SU-DHL-6 (cell line): ENCODE measurements around the gene IFNL4.
"Not testable (repeated sequence)": the region's sequence is repeated elsewhere in the genome, so short reads cannot be mapped to it uniquely, and the experiment has no call there.

Experiments used
- H2AFZ ChIP-seq: fragments of 200-600 bp; sonication (generic); 2 replicates; pipeline ENCODE4 v1.6.1; 2014; ENCODE audit warnings: low read depth, mild to moderate bottlenecking, moderate library complexity, mixed read lengths, antibody characterized with exemption, low read length; ENCODE audit not compliant: severe bottlenecking
- H3F3A ChIP-seq: fragments of 200-600 bp; shearing (Covaris generic); 2 replicates; pipeline ENCODE4 v1.6.0; 2016; ENCODE audit warnings: antibody characterized with exemption, mild to moderate bottlenecking; ENCODE audit not compliant: insufficient read depth
- H3K27ac ChIP-seq: fragments of 200-600 bp; sonication (generic); 2 replicates; pipeline ENCODE4 v1.5.1; 2016; ENCODE audit warnings: low read depth, mild to moderate bottlenecking, low read length, moderate library complexity, mixed read lengths
- H3K27me3 ChIP-seq: fragments of 200-600 bp; sonication (generic), shearing (Covaris generic); 2 replicates; pipeline ENCODE4 v1.6.0; 2014; ENCODE audit warnings: mild to moderate bottlenecking, low read length
- H3K36me3 ChIP-seq: fragments of 200-600 bp; sonication (generic); 2 replicates; pipeline ENCODE4 v1.6.1; 2014; ENCODE audit warnings: mild to moderate bottlenecking, low read length, mixed read lengths
- H3K4me2 ChIP-seq: fragments of 300-600, 200-600 bp; shearing (Covaris generic), sonication (generic); 2 replicates; pipeline ENCODE4 v1.6.0; 2014; ENCODE audit warnings: low read length, low read depth, mild to moderate bottlenecking; ENCODE audit not compliant: poor library complexity, severe bottlenecking
- H3K4me3 ChIP-seq: fragments of 200-600 bp; sonication (generic); 2 replicates; pipeline ENCODE4 v1.5.1; 2014; ENCODE audit warnings: antibody characterized with exemption, low read length, mild to moderate bottlenecking, mixed read lengths; ENCODE audit not compliant: insufficient read depth, poor library complexity, severe bottlenecking
- H3K79me2 ChIP-seq: fragments of 200-600 bp; sonication (generic); 2 replicates; pipeline ENCODE4 v1.6.1; 2014; ENCODE audit warnings: mild to moderate bottlenecking, low read length, moderate library complexity; ENCODE audit not compliant: insufficient read depth
- H3K9ac ChIP-seq: fragments of 200-600 bp; sonication (generic); 2 replicates; pipeline ENCODE4 v1.7.0; 2014; ENCODE audit warnings: mild to moderate bottlenecking, low read length
- H3K9me2 ChIP-seq: fragments of 200-600 bp; sonication (generic); replicated peaks from 2 replicates; pipeline ENCODE4 v1.6.1; 2014; ENCODE audit warnings: low read length; ENCODE audit not compliant: insufficient read depth
- H3K9me3 ChIP-seq: fragments of 200-600 bp; sonication (generic); 2 replicates; pipeline ENCODE4 v1.6.1; 2014; ENCODE audit warnings: low read length, mixed read lengths; ENCODE audit not compliant: insufficient read depth
- H4K20me1 ChIP-seq: fragments of 200-600 bp; sonication (generic); 2 replicates; pipeline ENCODE4 v1.6.1; 2014; ENCODE audit warnings: low read depth, mild to moderate bottlenecking, antibody characterized with exemption, low read length, moderate library complexity, mixed read lengths
- EZH2phosphoT487 ChIP-seq: fragments of 200-600 bp; sonication (generic), shearing (Covaris generic); conservative IDR thresholded peaks from 2 replicates; pipeline ENCODE4 v1.6.1; 2018; ENCODE audit warnings: mild to moderate bottlenecking, antibody characterized with exemption, low read length, moderate library complexity, mixed read lengths
- TF ChIP-seq, protein P1 (sequence below): fragments of 200-600 bp; sonication (generic); IDR thresholded peaks from one replicate; pipeline ENCODE4 v1.5.1; 2017; ENCODE audit warnings: antibody characterized with exemption, mild to moderate bottlenecking, low read length, moderate library complexity; ENCODE audit not compliant: insufficient read depth, poor library complexity, severe bottlenecking

The IFNL4 gene

GRCh38 chr19:39224910-39225309 lies 23.7 kb downstream of the IFNL4 start:
- TF ChIP-seq, protein P1, sequence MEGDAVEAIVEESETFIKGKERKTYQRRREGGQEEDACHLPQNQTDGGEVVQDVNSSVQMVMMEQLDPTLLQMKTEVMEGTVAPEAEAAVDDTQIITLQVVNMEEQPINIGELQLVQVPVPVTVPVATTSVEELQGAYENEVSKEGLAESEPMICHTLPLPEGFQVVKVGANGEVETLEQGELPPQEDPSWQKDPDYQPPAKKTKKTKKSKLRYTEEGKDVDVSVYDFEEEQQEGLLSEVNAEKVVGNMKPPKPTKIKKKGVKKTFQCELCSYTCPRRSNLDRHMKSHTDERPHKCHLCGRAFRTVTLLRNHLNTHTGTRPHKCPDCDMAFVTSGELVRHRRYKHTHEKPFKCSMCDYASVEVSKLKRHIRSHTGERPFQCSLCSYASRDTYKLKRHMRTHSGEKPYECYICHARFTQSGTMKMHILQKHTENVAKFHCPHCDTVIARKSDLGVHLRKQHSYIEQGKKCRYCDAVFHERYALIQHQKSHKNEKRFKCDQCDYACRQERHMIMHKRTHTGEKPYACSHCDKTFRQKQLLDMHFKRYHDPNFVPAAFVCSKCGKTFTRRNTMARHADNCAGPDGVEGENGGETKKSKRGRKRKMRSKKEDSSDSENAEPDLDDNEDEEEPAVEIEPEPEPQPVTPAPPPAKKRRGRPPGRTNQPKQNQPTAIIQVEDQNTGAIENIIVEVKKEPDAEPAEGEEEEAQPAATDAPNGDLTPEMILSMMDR = no peak
- TF ChIP-seq EZH2phosphoT487 = no peak
- Histone ChIP-seq H3K9me2 (no peaks in the 10 kb centered on the region), H2AFZ (no peak overlapping the region), H3K36me3 (no peaks in the 10 kb centered on the region), H3K9ac (no peak overlapping the region), H3K27ac (no peak overlapping the region), H3K27me3 (no peaks in the 10 kb centered on the region), H3K79me2 (no peaks in the 10 kb centered on the region), H4K20me1 (no peaks in the 10 kb centered on the region), H3F3A (no peaks in the 10 kb centered on the region), H3K4me3 (no peak overlapping the region), H3K4me2 (no peak overlapping the region), H3K9me3 (no peaks in the 10 kb centered on the region)

GRCh38 chr19:39223703-39224279 lies 24.9 kb downstream of the IFNL4 start:
- no peak overlapping the region for H3K9ac ChIP-seq
- H3K79me2 ChIP-seq = no peaks in the 10 kb centered on the region
- no peak overlapping the region for H3K4me2 ChIP-seq
- H3K36me3 ChIP-seq = no peaks in the 10 kb centered on the region
- H2AFZ ChIP-seq = no peak overlapping the region
- H3K9me2 ChIP-seq = no peaks in the 10 kb centered on the region
- H3F3A ChIP-seq = no peaks in the 10 kb centered on the region
- H3K27me3 ChIP-seq = no peaks in the 10 kb centered on the region
- no peak for TF ChIP-seq EZH2phosphoT487
- TF ChIP-seq, protein P1 = no peak
- no peaks in the 10 kb centered on the region for H3K9me3 ChIP-seq
- H4K20me1 ChIP-seq = no peaks in the 10 kb centered on the region
- no peak overlapping the region for H3K4me3 ChIP-seq
- H3K27ac ChIP-seq = no peak overlapping the region

DNA sequence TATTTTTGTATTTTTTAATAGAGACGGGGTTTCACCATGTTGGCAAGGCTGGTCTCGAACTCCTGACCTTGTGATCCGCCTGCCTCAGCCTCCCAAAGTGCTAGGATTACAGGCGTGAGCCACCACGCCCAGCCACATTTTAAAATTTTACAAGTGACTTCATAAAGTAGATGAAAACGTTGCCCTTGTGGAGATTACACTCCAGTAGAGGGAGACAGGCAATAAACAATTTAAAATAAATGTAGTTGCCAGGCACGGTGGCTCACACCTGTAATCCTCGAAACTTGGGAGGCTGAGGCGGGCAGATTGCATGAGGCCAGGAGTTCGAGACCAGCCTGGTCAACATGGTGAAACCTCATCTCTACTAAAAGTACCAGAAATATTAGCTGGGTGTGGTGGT lies 29.5 kb downstream of the IFNL4 start:
- H3K9ac ChIP-seq, H3K9me3 ChIP-seq, H3K27me3 ChIP-seq, H3K79me2 ChIP-seq, H3K36me3 ChIP-seq, H2AFZ ChIP-seq, H4K20me1 ChIP-seq, H3K4me2 ChIP-seq, H3F3A ChIP-seq, H3K9me2 ChIP-seq, H3K4me3 ChIP-seq, H3K27ac ChIP-seq: not testable (repeated sequence)

DNA sequence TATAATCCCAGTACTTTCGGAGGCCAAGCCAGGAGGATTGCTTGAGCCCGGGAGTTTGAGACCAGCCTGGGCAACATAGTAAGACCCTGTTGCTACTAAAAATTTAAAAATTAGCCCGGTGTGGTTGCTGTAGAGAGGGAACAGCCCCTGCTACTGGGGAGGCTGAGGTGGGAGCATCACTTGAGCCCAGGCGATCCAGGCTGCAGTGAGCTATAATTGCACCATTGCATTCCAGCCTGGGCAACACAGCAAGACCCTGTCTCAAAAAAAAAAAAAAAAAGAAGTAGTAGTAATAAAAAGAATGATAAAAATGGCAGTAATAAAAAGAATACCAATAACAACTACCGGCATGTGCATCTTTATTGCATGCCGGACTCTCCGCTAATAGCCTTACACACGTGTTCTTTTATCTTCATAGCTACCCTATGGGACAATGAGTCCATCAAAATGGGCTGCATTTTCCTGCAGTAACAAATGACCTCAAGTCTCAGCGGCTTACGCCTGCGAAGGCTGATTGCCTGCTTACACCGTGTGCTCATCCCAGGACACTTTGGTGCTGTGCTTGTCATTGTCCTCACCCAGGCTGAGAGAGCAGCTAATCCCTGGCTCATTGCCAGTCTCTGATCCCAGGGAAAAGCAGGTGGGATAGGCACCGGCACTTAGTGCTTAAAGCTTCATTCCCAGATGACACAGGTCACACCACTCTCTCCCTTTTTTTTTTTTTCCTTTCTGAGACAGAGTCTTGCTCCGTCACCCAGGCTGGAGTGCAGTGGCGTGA lies 30.2 kb downstream of the IFNL4 start:
- H3K9ac ChIP-seq = no peak overlapping the region
- H3K27me3 ChIP-seq = no peaks in the 10 kb centered on the region

More for the DNA sequence above, 30.2 kb downstream of the IFNL4 start:
- Histone ChIP-seq H3K27ac (no peak overlapping the region), H3K9me3 (no peaks in the 10 kb centered on the region), H4K20me1 (no peaks in the 10 kb centered on the region), H3F3A (no peaks in the 10 kb centered on the region), H3K36me3 (no peaks in the 10 kb centered on the region), H3K4me3 (no peak overlapping the region), H2AFZ (no peak overlapping the region), H3K9me2 (no peaks in the 10 kb centered on the region), H3K79me2 (no peaks in the 10 kb centered on the region), H3K4me2 (no peak overlapping the region)
- no peak for TF ChIP-seq EZH2phosphoT487
- TF ChIP-seq, protein P1 = no peak
